GM08714 (cell line): ENCODE measurements around the gene C1orf87.
"Not testable (repeated sequence)": the region's sequence is repeated elsewhere in the genome, so short reads cannot be mapped to it uniquely, and the experiment has no call there.

Experiments used
- H3K4me3 ChIP-seq: fragments of 200-500 bp; sonication (Bioruptor generic); 2 replicates; pipeline ENCODE4 v1.5.1; 2014; ENCODE audit warnings: mild to moderate bottlenecking, low read length, inconsistent platforms
- ZNF274 ChIP-seq: IDR thresholded peaks from 2 replicates; pipeline ENCODE4 v1.6.1; 2012; ENCODE audit warnings: mild to moderate bottlenecking, low read depth, low read length

C1orf87 gene

DNA sequence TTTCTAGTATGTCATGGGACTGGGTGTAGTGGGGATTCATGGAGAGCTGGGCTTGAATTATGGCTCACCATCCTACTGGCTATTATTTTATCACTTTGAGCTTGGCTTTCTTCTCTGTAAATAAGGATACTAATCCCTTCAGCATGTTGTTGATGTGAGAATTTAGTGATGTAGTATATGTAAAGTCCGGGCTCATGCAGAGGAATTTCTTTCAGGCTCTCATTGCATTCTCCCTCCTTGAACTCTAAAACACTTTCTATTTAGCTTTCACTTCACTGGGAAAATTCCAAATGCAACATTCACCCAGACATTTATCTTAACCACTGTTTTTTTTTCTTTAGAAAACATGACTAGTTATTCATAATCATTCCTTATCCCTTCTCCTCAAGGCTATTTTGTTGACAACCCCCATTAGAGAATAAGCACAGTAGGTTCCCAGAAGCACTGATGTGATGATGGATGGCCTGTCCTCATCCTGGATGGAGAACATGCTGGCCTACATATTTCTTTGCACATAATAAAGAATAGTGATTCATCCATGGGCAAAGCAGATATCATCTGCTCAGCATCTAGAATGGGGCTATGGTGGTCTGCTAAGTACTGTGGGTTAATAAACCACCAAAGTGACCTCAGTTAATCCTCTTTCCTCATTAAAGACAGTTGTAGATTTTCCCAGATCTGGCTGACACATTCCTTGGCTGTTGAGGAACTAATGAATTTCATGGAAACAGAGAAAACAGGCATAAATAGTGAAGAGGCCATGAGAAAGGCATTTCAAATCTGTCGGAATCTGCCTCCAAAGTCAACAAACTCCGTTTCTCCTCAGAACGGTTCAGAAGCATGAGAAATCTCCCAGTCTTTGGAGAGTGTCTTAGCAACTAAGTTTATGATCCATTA, 79.0 kb downstream of the C1orf87 start:
- no peak overlapping the region for H3K4me3 ChIP-seq
- no peak for TF ChIP-seq ZNF274

DNA sequence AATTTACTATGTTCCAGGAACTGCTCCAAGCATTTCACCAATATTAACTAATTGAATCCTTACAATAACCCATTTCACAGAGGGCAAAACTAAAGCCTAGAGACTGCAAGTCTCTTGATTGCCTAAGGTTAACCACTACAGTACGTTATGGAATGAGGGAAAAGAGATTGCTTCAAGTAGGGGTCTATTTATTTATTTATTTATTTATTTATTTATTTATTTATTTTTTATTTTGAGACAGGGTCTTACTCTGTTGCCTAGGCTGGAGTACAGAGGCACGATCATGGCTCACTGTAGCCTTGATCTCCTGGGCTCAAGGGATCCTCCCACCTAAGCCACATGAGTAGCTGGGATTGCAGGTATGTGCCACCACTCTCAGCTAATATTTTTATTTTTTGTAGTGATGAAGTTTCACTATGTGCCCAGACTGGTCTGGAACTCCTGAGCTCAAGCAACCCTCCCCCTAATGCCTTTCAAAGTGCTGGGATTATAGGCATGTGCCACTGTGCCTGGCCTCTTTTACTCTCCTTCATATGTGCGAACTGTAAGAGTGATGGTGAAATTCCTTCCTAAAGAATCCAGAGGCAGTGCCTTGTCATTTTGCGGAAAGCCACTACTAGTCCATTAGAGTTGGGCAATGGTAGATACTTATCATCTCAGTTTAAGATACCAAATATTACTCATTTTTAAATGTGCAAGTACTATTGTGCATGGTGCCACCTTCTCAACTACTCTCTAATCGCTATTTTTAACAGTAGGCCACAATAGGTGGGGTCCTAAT, 81.3 kb downstream of the C1orf87 start:
- no peak overlapping the region for H3K4me3 ChIP-seq
- no peak for TF ChIP-seq ZNF274

DNA sequence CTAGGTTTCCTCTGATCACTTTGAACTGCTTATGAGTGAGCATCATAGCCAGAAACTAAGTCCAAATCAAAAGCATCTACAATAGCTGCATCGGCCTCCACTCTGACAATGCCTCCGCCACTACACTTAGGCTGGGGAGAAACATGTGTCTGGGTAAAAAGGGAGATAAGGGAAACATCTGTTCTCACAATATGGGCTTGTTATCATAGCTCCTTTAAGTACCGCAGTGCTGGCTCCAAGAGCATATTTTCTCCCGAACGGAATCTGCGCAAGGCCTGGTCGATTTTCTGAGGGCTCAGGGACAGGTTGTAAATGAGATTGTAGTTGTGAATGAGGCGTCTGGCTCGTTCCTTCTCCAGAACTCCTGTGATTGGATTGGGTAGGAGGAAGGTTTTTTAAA, 83.1 kb downstream of the C1orf87 start:
- TF ChIP-seq ZNF274 = no peak
- H3K4me3 ChIP-seq = no peak overlapping the region

DNA sequence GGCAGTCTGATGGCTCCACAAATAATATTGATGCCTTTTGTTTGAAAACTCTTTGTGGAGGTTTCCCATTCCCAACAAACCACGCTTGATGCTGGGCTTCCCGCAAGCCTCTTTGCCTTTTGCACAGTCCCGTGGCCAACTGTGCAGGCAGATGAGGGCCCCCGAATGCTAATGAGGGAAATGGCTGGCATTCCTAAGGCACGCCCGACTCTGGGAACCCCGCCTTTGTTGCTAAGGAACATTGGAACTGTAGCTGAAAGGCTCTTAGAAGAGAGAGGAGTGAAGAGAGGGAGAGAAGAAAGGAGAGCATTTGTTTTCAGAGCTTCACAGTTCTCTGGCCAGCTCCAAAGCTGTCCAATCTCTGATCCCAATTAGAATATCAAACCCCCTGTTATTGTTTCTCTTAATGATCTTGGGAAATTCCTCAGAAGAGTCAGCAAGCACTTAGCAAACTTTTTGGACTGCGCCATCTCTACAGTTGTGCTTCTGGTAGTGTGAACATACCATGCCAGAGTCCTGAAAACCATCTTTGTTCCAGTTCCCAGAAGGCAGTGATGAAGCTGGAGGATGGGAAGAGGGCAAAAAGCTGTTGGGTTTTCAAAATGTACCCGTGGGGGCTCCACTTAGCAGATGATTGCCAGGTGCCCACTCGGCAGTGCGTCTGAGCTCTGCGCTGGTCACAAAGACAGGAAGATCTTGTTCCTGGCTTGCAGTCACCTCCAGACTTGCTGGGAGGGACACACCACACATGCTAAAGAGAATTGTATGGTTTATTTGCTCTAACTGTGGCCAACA, 86.9 kb downstream of the C1orf87 start:
- no peak overlapping the region for H3K4me3 ChIP-seq
- no peak for TF ChIP-seq ZNF274

- H3K4me3 ChIP-seq = no peak overlapping the region
- TF ChIP-seq ZNF274 = no peak
These were observed 87.6 kb downstream of the C1orf87 start for GRCh38 chr1:59985911-59986515.

DNA sequence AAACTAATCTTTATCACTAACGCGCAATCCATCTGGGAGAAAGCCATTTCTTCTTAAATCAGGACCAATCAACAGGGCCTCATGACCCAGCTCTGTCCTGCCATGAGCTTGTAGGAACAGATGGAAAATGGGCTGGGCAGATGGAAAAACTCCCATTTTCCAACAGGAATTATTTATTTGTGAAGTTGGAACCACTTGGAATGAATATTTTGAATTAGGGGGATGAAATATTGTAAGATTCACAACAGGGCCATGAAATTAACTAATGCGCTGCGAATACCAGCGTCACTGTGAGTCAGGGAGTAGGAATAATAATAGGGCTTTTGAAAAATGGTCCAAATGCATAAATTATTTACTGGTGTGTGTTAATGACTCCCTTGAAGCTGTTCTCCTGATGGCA, 93.9 kb downstream of the C1orf87 start:
- no peak overlapping the region for H3K4me3 ChIP-seq
- TF ChIP-seq ZNF274 = no peak

DNA sequence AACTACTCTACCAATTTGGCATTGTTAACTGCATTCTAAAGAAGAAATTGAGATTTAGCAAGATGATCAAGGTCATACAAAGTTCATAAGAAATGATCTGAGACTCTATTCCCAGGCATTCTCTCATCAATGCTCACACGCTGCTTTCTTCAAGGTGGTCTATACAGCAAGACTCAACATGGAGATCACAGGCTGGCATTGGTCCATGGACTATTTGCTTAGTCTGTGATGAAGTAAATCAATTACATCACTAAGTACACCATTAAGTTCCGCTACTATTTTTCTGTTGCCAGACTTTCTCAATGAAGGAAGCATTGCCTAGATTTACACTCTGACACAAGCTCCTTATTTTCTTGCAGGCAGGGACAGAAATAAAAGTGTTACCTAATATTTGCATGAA, 95.1 kb downstream of the C1orf87 start:
- TF ChIP-seq ZNF274 = no peak
- H3K4me3 ChIP-seq = no peak overlapping the region

GRCh38 chr1:59978026-59978425, 95.5 kb downstream of the C1orf87 start:
- no peak for TF ChIP-seq ZNF274
- H3K4me3 ChIP-seq = no peak overlapping the region

GRCh38 chr1:59977075-59977410, 96.5 kb downstream of the C1orf87 start:
- H3K4me3 ChIP-seq = no peak overlapping the region
- no peak for TF ChIP-seq ZNF274

DNA sequence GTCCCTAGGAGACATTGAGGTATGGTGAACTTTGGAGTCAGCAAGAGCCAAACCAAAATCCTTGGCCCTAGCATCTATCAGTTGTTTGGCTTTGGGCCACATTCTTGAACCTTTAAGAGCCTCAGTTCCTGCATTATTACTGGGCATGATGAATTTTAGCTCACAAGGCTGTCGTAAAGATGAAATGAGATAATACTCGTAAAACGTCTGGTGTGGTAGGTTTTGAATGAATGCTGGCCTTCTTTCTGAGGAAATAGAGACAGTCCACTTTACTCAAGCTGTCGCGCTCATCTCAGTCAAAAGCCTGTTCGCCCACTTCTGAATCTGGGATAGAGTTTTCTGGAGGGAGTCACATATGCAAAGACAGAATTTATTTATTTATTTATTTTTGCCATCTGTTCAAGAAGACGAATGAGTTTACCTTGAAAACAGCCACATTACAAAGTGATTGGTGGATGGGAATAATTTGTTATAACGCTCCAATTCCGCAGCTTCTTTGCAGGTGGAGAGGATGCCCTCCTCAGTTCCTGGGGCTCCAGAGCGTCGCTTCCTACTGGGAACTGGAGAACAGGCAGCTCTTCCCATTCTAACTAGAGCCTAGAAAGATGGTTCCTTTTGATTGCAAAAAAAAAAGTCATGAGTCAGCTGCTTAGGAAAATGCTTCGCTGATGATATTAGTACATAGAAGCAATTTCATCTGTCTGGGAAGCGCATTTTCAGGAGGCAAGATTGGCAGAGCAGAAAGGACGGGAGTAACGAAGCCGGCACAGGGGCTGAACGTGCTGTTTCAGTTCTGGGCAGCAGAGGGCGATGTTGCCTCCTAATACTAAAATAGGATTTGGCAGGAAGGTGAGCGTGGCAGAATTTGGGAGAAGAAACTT, 97.1 kb downstream of the C1orf87 start:
- no peak overlapping the region for H3K4me3 ChIP-seq
- no peak for TF ChIP-seq ZNF274

DNA sequence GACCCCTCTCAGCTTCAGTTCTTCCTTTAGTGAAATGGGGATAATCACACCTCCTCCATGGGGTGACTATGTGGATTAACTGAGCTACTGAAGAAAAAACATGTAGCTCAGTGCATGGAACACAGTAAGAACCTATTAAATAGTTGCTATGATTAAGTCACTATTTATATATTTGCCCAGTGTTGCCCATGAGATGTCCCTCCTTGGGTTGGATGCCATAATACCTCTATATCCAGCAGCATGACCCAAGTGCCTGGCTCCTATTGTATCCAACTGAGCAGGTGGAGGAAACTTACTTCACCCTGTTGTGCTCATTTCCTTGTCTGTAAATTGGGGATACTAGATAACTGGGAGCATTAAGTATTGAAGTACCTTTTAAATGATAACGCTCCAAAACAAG, 99.9 kb downstream of the C1orf87 start:
- TF ChIP-seq ZNF274 = no peak
- no peak overlapping the region for H3K4me3 ChIP-seq

DNA sequence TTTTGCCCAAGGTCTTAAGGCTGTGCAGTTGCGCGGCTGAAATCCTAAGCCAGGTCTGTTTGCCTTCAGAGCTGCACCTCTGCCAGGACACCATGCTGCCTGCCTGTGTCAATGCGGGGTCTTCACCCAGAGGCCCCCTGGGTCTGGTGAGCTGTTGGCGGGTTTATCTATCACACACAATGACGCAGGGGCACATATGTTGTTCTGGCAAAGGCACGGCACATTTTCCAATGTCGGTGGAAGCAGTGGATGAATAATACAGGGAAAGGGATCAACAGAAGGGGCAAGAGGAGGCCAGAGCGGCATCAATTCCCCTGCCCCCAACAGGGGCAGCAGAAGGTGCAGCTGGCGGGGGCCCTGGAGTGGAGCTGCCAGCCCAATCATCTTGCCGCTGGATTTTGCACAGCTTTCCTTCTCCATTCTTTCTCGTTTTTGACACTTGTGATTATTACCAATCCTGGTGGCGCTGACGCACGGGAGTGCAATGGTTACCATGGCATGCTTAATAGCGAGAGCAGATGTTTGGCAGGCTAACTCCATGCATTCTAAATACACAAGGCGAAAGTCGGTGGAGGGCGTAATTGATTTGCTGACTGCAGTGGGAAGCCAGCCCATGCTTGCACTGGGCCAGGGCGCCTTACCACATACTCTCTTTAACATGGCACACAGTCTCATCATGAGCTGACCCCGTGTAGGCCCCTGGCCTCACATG, 101.2 kb downstream of the C1orf87 start:
- H3K4me3 ChIP-seq = no peak overlapping the region
- no peak for TF ChIP-seq ZNF274

DNA sequence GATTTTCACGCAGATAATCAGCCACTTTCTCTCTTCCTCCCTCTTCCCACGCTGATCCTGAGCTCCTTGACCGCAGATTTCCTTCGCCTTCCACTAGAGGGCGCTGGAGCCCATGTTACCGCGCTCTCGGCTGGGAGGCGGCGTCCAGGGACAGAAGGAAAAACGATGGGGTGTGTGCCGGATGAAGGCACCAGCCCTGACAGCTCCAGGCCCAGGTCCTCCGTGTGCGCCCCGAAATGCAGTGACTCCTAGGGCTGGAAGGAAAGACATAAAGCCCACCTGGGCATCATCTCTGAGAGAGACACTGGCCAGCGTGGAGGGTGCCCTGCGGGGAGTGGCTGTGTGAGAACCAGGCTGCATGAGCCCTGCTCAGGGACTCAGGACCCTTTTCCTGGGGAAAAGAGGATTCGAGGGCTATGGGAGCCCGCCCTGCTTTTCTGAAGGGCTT, 102.1 kb downstream of the C1orf87 start:
- no peak overlapping the region for H3K4me3 ChIP-seq
- no peak for TF ChIP-seq ZNF274

DNA sequence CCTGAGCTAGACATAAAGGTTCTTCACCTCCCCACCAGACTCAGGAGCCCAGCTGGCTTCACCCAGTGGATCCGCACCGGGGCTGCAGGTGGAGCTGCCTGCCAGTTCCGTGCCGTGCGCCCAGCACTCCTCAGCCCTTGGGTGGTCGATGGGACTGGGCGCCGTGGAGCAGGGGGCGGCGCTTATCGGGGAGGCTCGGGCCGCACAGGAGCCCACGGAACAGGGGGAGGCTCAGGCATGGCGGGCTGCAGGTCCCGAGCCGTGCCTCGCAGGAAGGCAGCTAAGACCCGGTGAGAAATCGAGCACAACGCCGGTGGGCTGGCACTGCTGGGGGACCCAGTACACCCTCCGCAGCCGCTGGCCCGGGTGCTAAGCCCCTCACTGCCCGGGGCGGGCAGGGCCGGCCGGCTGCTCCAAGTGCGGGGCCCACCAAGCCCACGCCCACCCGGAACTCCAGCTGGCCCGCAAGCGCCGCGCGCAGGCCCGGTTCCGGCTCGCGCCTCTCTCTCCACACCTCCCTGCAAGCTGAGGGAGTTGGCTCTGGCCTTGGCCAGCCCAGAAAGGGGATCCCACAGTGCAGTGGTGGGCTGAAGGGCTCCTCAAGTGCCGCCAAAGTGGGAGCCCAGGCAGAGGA, 103.9 kb downstream of the C1orf87 start:
- not testable (repeated sequence) for H3K4me3 ChIP-seq

GRCh38 chr1:59968746-59969145, 104.8 kb downstream of the C1orf87 start:
- not testable (repeated sequence) for H3K4me3 ChIP-seq
